Astrocyte of the spinal cord (primary cell): ENCODE data around the gene AKIRIN2.

Experiments used
- DNase-seq: peaks from one replicate; pipeline ENCODE4 v3.0.0; 2011; ENCODE audit warnings: low read depth, low spot score
- H3K4me3 ChIP-seq: 2 replicates; pipeline ENCODE4 v1.5.1; 2011; ENCODE audit warnings: low read depth, mild to moderate bottlenecking, low read length, moderate library complexity
- in situ Hi-C: cut with HindIII; loops from 2 replicates; pipeline ENCODE4 v1.10.0; 2017; ENCODE audit warnings: low sequenced_read_pairs
- TF ChIP-seq, protein P1 (sequence below): IDR thresholded peaks from 2 replicates; pipeline ENCODE4 v1.5.1; 2012; ENCODE audit warnings: low read depth, mild to moderate bottlenecking, low read length, inconsistent platforms

Gene AKIRIN2

DNA sequence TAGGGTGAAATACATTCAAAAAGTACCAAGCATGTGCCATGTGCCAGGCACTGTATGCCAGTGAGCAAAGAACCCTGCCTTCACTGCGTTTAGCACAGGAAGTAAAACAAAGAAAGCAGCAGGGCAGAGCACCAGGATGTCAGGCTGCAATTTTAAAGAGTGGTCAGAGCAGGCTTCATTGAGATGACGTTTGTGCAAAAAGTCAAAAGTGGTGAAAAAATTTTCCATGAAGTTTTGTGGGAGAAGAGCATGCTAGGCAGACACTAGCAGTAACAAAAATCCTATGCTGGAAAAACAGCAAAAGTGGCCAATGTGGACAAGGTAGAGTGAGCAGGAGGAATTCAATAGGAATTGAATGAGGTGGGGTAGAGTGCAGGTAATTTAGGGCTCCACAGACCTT, 31.3 kb downstream of the AKIRIN2 start:
- TF ChIP-seq, protein P1, sequence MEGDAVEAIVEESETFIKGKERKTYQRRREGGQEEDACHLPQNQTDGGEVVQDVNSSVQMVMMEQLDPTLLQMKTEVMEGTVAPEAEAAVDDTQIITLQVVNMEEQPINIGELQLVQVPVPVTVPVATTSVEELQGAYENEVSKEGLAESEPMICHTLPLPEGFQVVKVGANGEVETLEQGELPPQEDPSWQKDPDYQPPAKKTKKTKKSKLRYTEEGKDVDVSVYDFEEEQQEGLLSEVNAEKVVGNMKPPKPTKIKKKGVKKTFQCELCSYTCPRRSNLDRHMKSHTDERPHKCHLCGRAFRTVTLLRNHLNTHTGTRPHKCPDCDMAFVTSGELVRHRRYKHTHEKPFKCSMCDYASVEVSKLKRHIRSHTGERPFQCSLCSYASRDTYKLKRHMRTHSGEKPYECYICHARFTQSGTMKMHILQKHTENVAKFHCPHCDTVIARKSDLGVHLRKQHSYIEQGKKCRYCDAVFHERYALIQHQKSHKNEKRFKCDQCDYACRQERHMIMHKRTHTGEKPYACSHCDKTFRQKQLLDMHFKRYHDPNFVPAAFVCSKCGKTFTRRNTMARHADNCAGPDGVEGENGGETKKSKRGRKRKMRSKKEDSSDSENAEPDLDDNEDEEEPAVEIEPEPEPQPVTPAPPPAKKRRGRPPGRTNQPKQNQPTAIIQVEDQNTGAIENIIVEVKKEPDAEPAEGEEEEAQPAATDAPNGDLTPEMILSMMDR, result no peak
- no peak overlapping the region for H3K4me3 ChIP-seq
- in situ Hi-C loops, result no loop called here
- no peak for DNase-seq

DNA sequence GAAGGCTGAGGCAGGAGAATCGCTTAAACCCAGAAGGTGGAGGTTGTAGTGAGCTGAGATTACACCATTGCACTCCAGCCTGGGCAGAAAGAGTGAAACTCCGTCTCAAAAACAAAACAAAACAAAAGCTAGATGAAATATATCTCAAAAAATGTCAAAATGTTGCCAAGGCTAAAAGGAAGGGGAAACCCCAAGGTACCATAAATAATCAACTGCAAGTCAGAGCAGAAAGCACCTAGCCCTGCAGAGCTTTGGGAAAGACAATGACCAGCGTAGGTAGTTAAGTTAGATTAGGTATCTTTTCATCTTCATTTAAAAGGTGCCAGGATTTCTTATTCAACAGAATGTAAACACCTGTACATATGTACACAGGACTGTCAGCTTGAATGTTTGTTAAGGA, 33.0 kb downstream of the AKIRIN2 start:
- TF ChIP-seq, protein P1, result no peak
- in situ Hi-C loops, result no loop called here
- DNase-seq, result no peak
- H3K4me3 ChIP-seq, result no peak overlapping the region

DNA sequence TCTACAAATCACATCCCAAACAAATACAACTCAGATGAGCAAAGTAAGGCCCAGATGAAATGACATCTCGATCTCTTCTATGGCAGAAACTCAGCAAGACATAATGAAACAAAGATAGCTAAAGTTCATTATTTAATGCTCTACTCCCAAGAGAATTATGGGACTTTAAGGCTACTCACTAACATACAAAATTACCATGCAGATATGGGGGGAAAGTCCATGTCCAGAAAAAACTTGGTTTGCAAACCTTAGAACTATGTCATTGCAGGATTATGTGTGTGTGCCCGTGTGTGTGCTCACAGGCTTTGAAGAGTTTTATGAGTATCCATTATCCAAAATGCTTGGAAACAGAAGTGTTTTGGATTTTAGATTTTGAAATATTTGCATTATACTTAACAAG, 34.0 kb downstream of the AKIRIN2 start:
- no peak overlapping the region for H3K4me3 ChIP-seq
- in situ Hi-C loops, result no loop called here
- TF ChIP-seq, protein P1, result no peak
- DNase-seq, result no peak

DNA sequence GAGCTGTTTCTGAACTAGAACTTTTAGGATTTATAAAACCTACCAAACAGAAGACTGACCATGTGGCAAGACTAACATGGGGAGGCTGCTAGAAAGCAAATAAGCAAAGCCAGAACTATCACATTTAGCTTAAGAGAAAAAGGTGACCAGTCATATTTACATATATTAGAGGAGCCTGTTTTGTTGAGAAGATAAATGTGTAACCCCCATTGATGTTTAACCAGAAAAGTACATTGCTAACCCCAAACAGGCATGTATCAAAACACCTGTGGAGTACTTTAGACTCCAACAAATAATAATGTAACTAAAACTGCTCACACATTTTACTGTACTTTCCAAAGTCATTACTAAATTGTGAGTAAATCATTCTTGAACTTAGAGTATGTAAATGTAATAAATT, 35.0 kb downstream of the AKIRIN2 start:
- DNase-seq, result no peak
- TF ChIP-seq, protein P1, result no peak
- no peak overlapping the region for H3K4me3 ChIP-seq
- in situ Hi-C loops, result no loop called here

DNA sequence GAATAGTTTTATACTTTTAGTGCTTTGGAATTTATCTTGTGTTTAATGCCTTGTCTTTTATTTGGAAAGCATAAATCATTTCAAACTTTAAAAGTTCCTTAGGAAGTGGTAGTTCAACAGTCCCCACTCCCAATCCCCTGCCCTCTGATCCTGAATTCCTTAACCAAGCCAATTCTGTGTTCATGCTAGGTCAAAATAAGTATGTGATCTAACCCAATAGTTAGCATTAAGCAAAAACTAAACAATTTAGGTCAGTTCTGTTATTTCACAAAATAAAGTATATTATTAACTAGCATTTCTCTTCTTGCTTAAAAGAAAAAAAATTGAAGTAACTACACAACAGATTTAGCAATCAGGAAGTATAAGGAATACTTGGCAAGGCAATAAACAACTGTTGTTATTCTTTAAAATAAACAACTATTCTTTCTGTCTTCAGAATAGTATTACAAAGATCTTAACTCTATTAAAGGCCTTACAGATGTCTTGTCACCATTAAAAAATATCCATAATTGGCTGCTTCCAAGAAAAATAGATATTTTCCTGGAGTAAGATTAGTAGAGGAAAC, 37.0 kb downstream of the AKIRIN2 start:
- in situ Hi-C loops, result no loop called here
- TF ChIP-seq, protein P1, result no peak

DNA sequence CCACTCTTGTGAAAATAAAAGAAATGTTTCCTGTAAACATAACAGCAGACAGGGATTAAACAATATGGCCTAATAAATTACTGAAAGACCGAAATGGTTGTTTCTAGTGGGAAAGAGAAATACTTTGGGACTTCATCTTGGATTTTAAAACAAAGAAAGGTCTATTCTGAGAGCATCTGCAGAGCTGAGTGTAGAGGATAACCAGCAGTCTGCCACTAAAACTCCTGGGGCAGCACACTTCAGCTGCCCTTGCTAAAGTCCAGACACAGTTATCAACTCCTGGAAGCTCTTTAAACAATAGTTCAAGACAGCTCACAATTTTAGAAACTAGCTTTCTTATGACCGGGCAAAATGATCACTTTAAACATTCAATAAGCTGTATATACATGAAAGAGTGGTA, 38.6 kb downstream of the AKIRIN2 start:
- DNase-seq, result no peak
- no peak overlapping the region for H3K4me3 ChIP-seq
- TF ChIP-seq, protein P1, result no peak
- in situ Hi-C loops, result no loop called here

More for the DNA sequence above, 37.0 kb downstream of the AKIRIN2 start:
- DNase-seq, result no peak
- no peak overlapping the region for H3K4me3 ChIP-seq

DNA sequence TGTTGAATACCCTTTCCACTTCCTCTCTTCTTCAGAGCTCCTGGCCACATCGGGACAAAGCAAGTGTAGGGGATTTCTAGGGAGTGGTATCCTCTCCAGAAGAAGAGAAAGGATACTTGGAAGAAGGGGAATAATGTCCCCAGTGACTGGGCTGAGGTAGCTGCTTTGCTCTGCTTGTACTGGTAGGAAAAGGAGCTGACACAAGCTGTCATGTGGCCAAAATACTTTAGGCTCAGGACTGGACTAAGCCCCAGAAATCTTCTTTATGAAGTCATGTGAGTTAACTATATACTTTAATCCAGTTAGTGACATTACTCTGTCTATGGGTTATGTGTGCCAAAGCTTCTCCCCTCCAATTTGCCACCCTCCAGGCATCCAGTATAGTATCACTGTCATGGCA, 40.5 kb downstream of the AKIRIN2 start:
- DNase-seq, result no peak
- TF ChIP-seq, protein P1, result no peak
- no peak overlapping the region for H3K4me3 ChIP-seq
- in situ Hi-C loops, result no loop called here
